K562 (cell line): ENCODE data around the gene ASIC3. TPM values are rescaled to one million over a fixed set of nuclear protein-coding genes. Genes with fewer than 3 reads are reported as not detected.
A peak's percentile ranks its signal among the peaks of the same experiment; 100 is the strongest.
"Not testable (repeated sequence)": the region's sequence is repeated elsewhere in the genome, so short reads cannot be mapped to it uniquely, and the experiment has no call there.

Source experiments
- ATF3 ChIP-seq, 2 experiments: fragments of 450-650 bp in 1 of 2; sonication (generic) in 1 of 2; formaldehyde crosslinking in 1 of 2; IDR thresholded peaks in 1 of 2; conservative IDR thresholded peaks in 1 of 2; 2 replicates each; pipeline versions ENCODE4 v1.6.1 to v1.8.1; 2016 to 2023; ENCODE audit warnings: mild to moderate bottlenecking in 2 of 2, moderate library complexity in 2 of 2, inconsistent platforms in 1 of 2, missing genetic modification reagents in 1 of 2
- BRD9 ChIP-seq: fragments of 450-650 bp; IDR thresholded peaks from 2 replicates; pipeline ENCODE4 v1.6.1; 2018; ENCODE audit warnings: low read depth; ENCODE audit not compliant: partially characterized antibody
- C11orf30 ChIP-seq: fragments of 450-650 bp; IDR thresholded peaks from 2 replicates; pipeline ENCODE4 v1.6.1; 2016; ENCODE audit warnings: low read depth, mild to moderate bottlenecking
- CHD1 ChIP-seq: fragments of 200-600 bp; sonication (generic); IDR thresholded peaks from one replicate; pipeline ENCODE4 v1.6.1; 2012; ENCODE audit warnings: mild to moderate bottlenecking, moderate library complexity, low read length, inconsistent platforms
- JUND ChIP-seq, 2 experiments: IDR thresholded peaks; 2 replicates in 1 of 2; 3 replicates in 1 of 2; pipeline ENCODE4 v1.6.1; 2011; ENCODE audit warnings: borderline replicate concordance in 2 of 2, low read depth in 2 of 2, low read length in 2 of 2, improper control_type of control experiment in 1 of 2, missing biosample characterization in 1 of 2, missing genetic modification characterization in 1 of 2, missing genetic modification reagents in 1 of 2
- LCOR ChIP-seq: sonication (generic); formaldehyde crosslinking; IDR thresholded peaks from 2 replicates; pipeline ENCODE4 v1.8.0; 2022; ENCODE audit warnings: mild to moderate bottlenecking, missing genetic modification reagents
- NUFIP1 ChIP-seq: fragments of 450-650 bp; IDR thresholded peaks from 2 replicates; pipeline ENCODE4 v1.6.1; 2018; ENCODE audit not compliant: partially characterized antibody
- POLR2AphosphoS5 ChIP-seq: IDR thresholded peaks from 2 replicates; pipeline ENCODE4 v1.6.1; 2011; ENCODE audit warnings: mild to moderate bottlenecking, low read depth, low read length, moderate library complexity; ENCODE audit not compliant: control insufficient read depth, insufficient read depth
- PRDM10 ChIP-seq: fragments of 450-650 bp; IDR thresholded peaks from 2 replicates; pipeline ENCODE4 v1.6.1; 2018; ENCODE audit not compliant: partially characterized antibody
- RBBP5 ChIP-seq: fragments of 200-600 bp; sonication (generic); IDR thresholded peaks from 2 replicates; pipeline ENCODE4 v1.6.1; 2012; ENCODE audit warnings: borderline replicate concordance, mild to moderate bottlenecking, low read length, control low read depth, inconsistent platforms; ENCODE audit not compliant: insufficient read depth, poor library complexity, severe bottlenecking
- RBFOX2 ChIP-seq: fragments of 200-400 bp; formaldehyde crosslinking; IDR thresholded peaks from 2 replicates; pipeline ENCODE4 v1.6.1; 2017; ENCODE audit warnings: low read depth, mild to moderate bottlenecking, low read length, moderate library complexity
- RCOR1 ChIP-seq, 2 experiments: IDR thresholded peaks; 2 replicates each; pipeline ENCODE4 v1.6.1; 2012; ENCODE audit warnings: low read depth in 2 of 2, low read length in 2 of 2, borderline replicate concordance in 1 of 2, improper control_type of control experiment in 1 of 2
- TFAP4 ChIP-seq: sonication (generic); formaldehyde crosslinking; IDR thresholded peaks from 2 replicates; pipeline ENCODE4 v1.8.0; 2022; ENCODE audit warnings: missing genetic modification reagents, mild to moderate bottlenecking, moderate library complexity, borderline replicate concordance
- ZNF175 ChIP-seq: fragments of 200-800 bp; sonication (Bioruptor generic); IDR thresholded peaks from 2 replicates; pipeline ENCODE4 v1.6.1; 2016; ENCODE audit warnings: low read depth, mild to moderate bottlenecking, missing genetic modification characterization, missing compliant biosample characterization
- ZNF445 ChIP-seq: fragments of 250-450 bp; sonication (Bioruptor Pico); IDR thresholded peaks from 2 replicates; pipeline ENCODE4 v1.4.0; 2020; ENCODE audit warnings: low read depth, mild to moderate bottlenecking, moderate library complexity
- polyA plus RNA-seq, 8 experiments: library from polyadenylated mRNA; depleted of rRNA in 4 of 8; stranded (reverse) in 5 of 8; unstranded in 3 of 8; fragments of >200 nt; fragmentation: Nextera tagmentation in 2 of 8; fragmentation: Illumina TruSeq in 1 of 8; extraction: Ambion mirVana in 2 of 8; extraction: Trizol in 1 of 8; gene quantifications; 2 replicates each; pipeline versions ENCODE4 v1.2.1 to v1.2.3, GENCODE V29; 2011 to 2014; ENCODE audit warnings: inconsistent platforms in 1 of 8, missing spikeins in 1 of 8
- total RNA-seq, 7 experiments: library from RNA; depleted of rRNA in 6 of 7; stranded (reverse); fragments of >200 nt in 6 of 7; fragmentation: Illumina TruSeq in 2 of 7; extraction: Trizol in 2 of 7; gene quantifications; 2 replicates each; pipeline versions ENCODE4 v1.2.1 to v1.2.3, GENCODE V29; 2011 to 2021; ENCODE audit warnings: low replicate concordance in 1 of 7

The ASIC3 gene
- total and polyA plus RNA-seq, 9 of the 15 experiments (the other 6 are each of a cell fraction or from before 2014, with no cell fraction given): 0.11 to 5.0 (median 0.87) TPM

GRCh38 chr7:151026771-151027727 lies 21.3 kb upstream of the ASIC3 start (continued):
- TF ChIP-seq JUND (IDR thresholded peaks at IDR 0.05; ENCODE audit: borderline replicate concordance, low read depth, low read length) (peak; percentile 7; the same call in 1 of the 2 replicates), JUND (tag; IDR thresholded peaks at IDR 0.05; ENCODE audit: borderline replicate concordance, low read depth, low read length) (peak; percentile 82; the same call in 2 of the 3 replicates), LCOR (CRISPR knock-in tag) (peak; percentile 55; the same call in 1 of the 2 replicates), PRDM10 (peak; percentile 84), RCOR1 (IDR thresholded peaks at IDR 0.05; ENCODE audit: borderline replicate concordance in 1 of 2, low read depth in 2 of 2, low read length in 2 of 2) (peak; percentile 19 to 61; a peak in 3 of 4 replicates), ZNF175 (CRISPR knock-in tag) (peak; percentile 96), ZNF445 (CRISPR knock-in tag) (peak; percentile 73; the same call in 1 of the 2 replicates), ATF3 (IDR thresholded peaks at IDR 0.05) (peak; percentile 67; the same call in 1 of the 2 replicates), POLR2AphosphoS5 (0 out of 2 replicates have a peak, but pooled peaks have one; percentile 40), CHD1 (peak; percentile 56), RBBP5 (peak; percentile 76), TFAP4 (CRISPR knock-in tag) (0 out of 2 replicates have a peak, but pooled peaks have one; percentile 22), BRD9 (peak; percentile 31), C11orf30 (peak; percentile 22; the same call in 1 of the 2 replicates), NUFIP1 (peak; percentile 51), RBFOX2 (peak; percentile 37; the same call in 1 of the 2 replicates)
- not testable (repeated sequence) for TF ChIP-seq ATF3 (CRISPR knock-in tag; conservative IDR thresholded peaks at IDR 0.05)
